Large intestine (tissue), 12 donors: ENCODE results near the gene CLVS2. TPM values are rescaled to one million over a fixed set of nuclear protein-coding genes. Genes with fewer than 3 reads are reported as not detected.

Experiments used
- DNase-seq, 2 donors: peaks; one replicate each; pipeline versions ENCODE4 v3.0.0 to v3.0.0-alpha.2; 2013
- H3K27ac ChIP-seq: one replicate; pipeline ENCODE4 v1.5.1; 2013; ENCODE audit warnings: low read length
- H3K27me3 ChIP-seq: 2 replicates; pipeline ENCODE4 v1.6.1; 2013; ENCODE audit warnings: low read length; ENCODE audit not compliant: control insufficient read depth, insufficient read depth
- H3K36me3 ChIP-seq: 2 replicates; pipeline ENCODE4 v1.6.1; 2013; ENCODE audit warnings: low read length; ENCODE audit not compliant: control insufficient read depth, insufficient read depth
- H3K4me1 ChIP-seq: one replicate; pipeline ENCODE4 v1.6.1; 2013; ENCODE audit warnings: low read length; ENCODE audit not compliant: control insufficient read depth, insufficient read depth
- H3K4me3 ChIP-seq: one replicate; pipeline ENCODE4 v1.5.1; 2013; ENCODE audit warnings: low read length
- H3K9me3 ChIP-seq: one replicate; pipeline ENCODE4 v1.6.1; 2013; ENCODE audit warnings: mild to moderate bottlenecking, low read depth, low read length, moderate library complexity; ENCODE audit not compliant: control insufficient read depth
- WGBS: methylation state at CpG from one replicate; pipeline ENCODE4 v1.1.5; 2013; ENCODE audit warnings: low lambda C conversion rate; ENCODE audit not compliant: insufficient coverage; 5-methylcytosine and 5-hydroxymethylcytosine counted together
- long read RNA-seq, 11 donors: transcript quantifications; one replicate each; lab custom pipeline, GENCODE V29; 2026
- polyA plus RNA-seq: library from polyadenylated mRNA; unstranded; fragments of 120-200 nt; gene quantifications from one replicate; pipeline ENCODE4 v1.2.1, GENCODE V29; 2013

CLVS2 gene
- polyA plus RNA-seq, result 0.70 TPM
- long read RNA-seq, donor 1, result 0 reads
- long read RNA-seq, donor 2, result 0 reads
- long read RNA-seq, donor 3, result 0 reads
- long read RNA-seq, donor 4, result 0 reads
- long read RNA-seq, donor 5, result 0 reads
- long read RNA-seq, donor 6, full-length matches to known transcripts, result 1 of 1 reads
- long read RNA-seq, donor 6, partial matches to known transcripts, result 0 of 1 reads
- long read RNA-seq, donor 6, other reads (novel, unspliced or antisense), result 0 of 1 reads
- long read RNA-seq, donor 7, full-length matches to known transcripts, result 1 of 1 reads
- long read RNA-seq, donor 7, partial matches to known transcripts, result 0 of 1 reads
- long read RNA-seq, donor 7, other reads (novel, unspliced or antisense), result 0 of 1 reads
- long read RNA-seq, donor 8, result 0 reads
- long read RNA-seq, donor 9, result 0 reads
- long read RNA-seq, donor 10, result 0 reads
- long read RNA-seq, donor 11, result 0 reads

GRCh38 chr6:122995921-122996793 is at the start of gene CLVS2:
Gene CLVS2 (plus strand): TSS chr6:122996235. CDS start chr6:122997778, 1,543 bp downstream.
- peaks cover 6% of the 10 kb centered on the region for H3K9me3 ChIP-seq
- no peak within 1 kb of the TSS for H3K27ac ChIP-seq
- DNase-seq, result peak in 1 of 2 donors; percentile 24
- no peaks in the 10 kb centered on the region for H3K4me1 ChIP-seq
- no CpG with 5 or more reads among the region's 75 CpGs for WGBS
- no peaks in the 10 kb centered on the region for H3K36me3 ChIP-seq
- H3K4me3 ChIP-seq, result peak within 1 kb of the TSS; percentile 23
- H3K27me3 ChIP-seq, result peaks cover 43% of the 10 kb centered on the region

GRCh38 chr6:122947355-122947754 is 48.7 kb upstream of the CLVS2 start:
- no peak overlapping the region for H3K4me3 ChIP-seq
- H3K36me3 ChIP-seq, result no peaks in the 10 kb centered on the region
- H3K27me3 ChIP-seq, result no peaks in the 10 kb centered on the region
- no peak overlapping the region for H3K27ac ChIP-seq
- no peak for DNase-seq
- no peaks in the 10 kb centered on the region for H3K4me1 ChIP-seq
- no peaks in the 10 kb centered on the region for H3K9me3 ChIP-seq

- DNase-seq, result no peak
- no CpG with 5 or more reads among the region's 1 CpG for WGBS
- Histone ChIP-seq H3K4me3 (no peak overlapping the region), H3K4me1 (no peaks in the 10 kb centered on the region), H3K27ac (no peak overlapping the region), H3K27me3 (no peaks in the 10 kb centered on the region), H3K36me3 (no peaks in the 10 kb centered on the region), H3K9me3 (peaks cover 5% of the 10 kb centered on the region)
These were observed 42.3 kb upstream of the CLVS2 start for GRCh38 chr6:122953766-122954165.

- no peak overlapping the region for H3K4me3 ChIP-seq
- WGBS, result no CpG with 5 or more reads among the region's 2 CpGs
These were observed 39.7 kb upstream of the CLVS2 start for GRCh38 chr6:122956376-122956775.

GRCh38 chr6:122962000-122962624 is 33.9 kb upstream of the CLVS2 start:
- no peak for DNase-seq
- no peak overlapping the region for H3K4me3 ChIP-seq

More at GRCh38 chr6:122956376-122956775, 39.7 kb upstream of the CLVS2 start:
- Histone ChIP-seq H3K9me3 (peaks cover 5% of the 10 kb centered on the region), H3K4me1 (no peaks in the 10 kb centered on the region), H3K27me3 (no peaks in the 10 kb centered on the region), H3K27ac (no peak overlapping the region), H3K36me3 (no peaks in the 10 kb centered on the region)
- DNase-seq, result no peak

GRCh38 chr6:122969999-122970533 is 26.0 kb upstream of the CLVS2 start:
- WGBS, result no CpG with 5 or more reads among the region's 1 CpG
- H3K4me1 ChIP-seq, result no peaks in the 10 kb centered on the region
- no peaks in the 10 kb centered on the region for H3K27me3 ChIP-seq
- no peak for DNase-seq
- H3K4me3 ChIP-seq, result no peak overlapping the region
- H3K36me3 ChIP-seq, result no peaks in the 10 kb centered on the region
- no peak overlapping the region for H3K27ac ChIP-seq
- no peaks in the 10 kb centered on the region for H3K9me3 ChIP-seq

More at GRCh38 chr6:122962000-122962624, 33.9 kb upstream of the CLVS2 start:
- Histone ChIP-seq H3K27me3 (no peaks in the 10 kb centered on the region), H3K4me1 (no peaks in the 10 kb centered on the region), H3K36me3 (no peaks in the 10 kb centered on the region), H3K9me3 (no peaks in the 10 kb centered on the region), H3K27ac (no peak overlapping the region)

- H3K27ac ChIP-seq, result no peak overlapping the region
- no peaks in the 10 kb centered on the region for H3K36me3 ChIP-seq
- no peak for DNase-seq
- no peaks in the 10 kb centered on the region for H3K27me3 ChIP-seq
- H3K4me1 ChIP-seq, result no peaks in the 10 kb centered on the region
- no peaks in the 10 kb centered on the region for H3K9me3 ChIP-seq
- no peak overlapping the region for H3K4me3 ChIP-seq
- WGBS, result no CpG with 5 or more reads among the region's 4 CpGs
These were observed 18.9 kb upstream of the CLVS2 start for GRCh38 chr6:122977180-122977579.

GRCh38 chr6:122984393-122984792 is 11.6 kb upstream of the CLVS2 start:
- Histone ChIP-seq H3K4me1 (no peaks in the 10 kb centered on the region), H3K27me3 (no peaks in the 10 kb centered on the region), H3K4me3 (no peak overlapping the region), H3K36me3 (no peaks in the 10 kb centered on the region), H3K9me3 (no peaks in the 10 kb centered on the region), H3K27ac (no peak overlapping the region)
- no peak for DNase-seq
- WGBS, result 80% methylated on average over 1 of the region's 2 CpGs

GRCh38 chr6:122994256-122994655 is 1.8 kb upstream of the CLVS2 start:
- no peaks in the 10 kb centered on the region for H3K4me1 ChIP-seq
- no peaks in the 10 kb centered on the region for H3K36me3 ChIP-seq
- DNase-seq, result no peak
- peaks cover 6% of the 10 kb centered on the region for H3K9me3 ChIP-seq
- H3K4me3 ChIP-seq, result no peak overlapping the region
- H3K27ac ChIP-seq, result no peak overlapping the region
- no CpG with 5 or more reads among the region's 3 CpGs for WGBS
- H3K27me3 ChIP-seq, result peaks cover 43% of the 10 kb centered on the region
